Activated CD4-positive, alpha-beta T cell treated with anti-CD3 and anti-CD28 coated beads, Interleukin-2, amount 50 U/mL, for 4 hours (primary cell): ENCODE results near the gene PBX2.
"Not testable (repeated sequence)": the region's sequence is repeated elsewhere in the genome, so short reads cannot be mapped to it uniquely, and the experiment has no call there.

ENCODE experiments used
- DNase-seq, 2 experiments: peaks; one replicate each; pipeline ENCODE4 v3.0.0-alpha.2; 2020

The PBX2 gene

DNA sequence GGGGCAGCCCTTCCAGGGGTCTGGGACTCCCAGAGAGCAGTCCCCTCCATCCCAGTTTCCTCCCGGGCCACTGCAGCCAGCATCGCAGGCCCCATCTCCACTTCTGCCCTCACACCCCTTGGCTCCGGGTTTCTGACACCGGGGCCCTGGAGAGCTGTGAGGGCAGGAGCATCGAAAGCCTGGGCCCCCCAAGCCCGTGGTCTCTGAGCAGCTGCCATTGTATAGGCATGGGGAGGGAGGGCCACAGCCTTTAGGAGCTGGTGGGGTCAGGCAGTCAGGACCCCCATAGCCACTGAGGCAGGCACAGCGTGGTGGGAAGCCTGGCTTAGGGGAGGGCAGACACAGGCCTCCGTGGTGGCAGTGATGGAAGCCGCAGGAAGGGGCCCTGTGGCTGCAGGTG is 12.2 kb upstream of the PBX2 start:
- DNase-seq, result no peak

DNA sequence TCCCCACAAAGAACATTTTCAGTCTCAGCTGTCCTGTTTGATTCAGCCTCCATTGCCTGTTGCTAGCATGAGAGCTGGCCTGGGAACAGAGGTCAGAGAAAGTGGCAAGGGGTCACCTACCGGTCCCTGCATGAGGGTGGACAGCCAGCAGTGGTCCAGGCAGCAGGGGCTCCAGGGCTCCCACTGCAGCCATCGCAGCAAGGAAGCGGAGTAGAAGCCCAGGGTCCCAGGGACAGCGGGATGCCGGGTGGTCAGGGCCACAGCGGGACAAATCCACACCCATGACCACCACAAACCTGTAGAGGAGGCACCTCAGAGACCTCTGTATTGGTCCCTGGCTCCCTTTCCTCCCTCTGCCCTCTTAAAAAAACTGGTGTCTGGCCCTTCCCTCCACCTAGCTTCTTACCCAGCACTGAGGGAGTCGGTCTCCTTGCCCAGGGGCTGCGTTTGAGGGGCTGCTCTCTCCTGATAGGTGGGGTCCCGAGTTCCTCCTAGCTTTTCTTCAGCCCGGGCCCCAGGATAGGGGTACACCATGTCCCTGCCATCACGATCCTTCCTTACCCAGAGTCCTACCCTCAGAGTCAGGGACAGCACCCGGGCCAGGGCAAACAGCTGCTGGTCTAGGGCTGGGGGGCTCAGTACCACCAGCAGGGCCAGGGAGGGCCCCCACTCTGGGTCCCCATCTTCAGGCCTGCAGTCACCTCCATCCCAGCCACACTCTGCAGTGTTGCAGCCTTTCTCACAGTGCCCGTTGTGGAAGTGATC is 10.9 kb upstream of the PBX2 start:
- no peak for DNase-seq

DNA sequence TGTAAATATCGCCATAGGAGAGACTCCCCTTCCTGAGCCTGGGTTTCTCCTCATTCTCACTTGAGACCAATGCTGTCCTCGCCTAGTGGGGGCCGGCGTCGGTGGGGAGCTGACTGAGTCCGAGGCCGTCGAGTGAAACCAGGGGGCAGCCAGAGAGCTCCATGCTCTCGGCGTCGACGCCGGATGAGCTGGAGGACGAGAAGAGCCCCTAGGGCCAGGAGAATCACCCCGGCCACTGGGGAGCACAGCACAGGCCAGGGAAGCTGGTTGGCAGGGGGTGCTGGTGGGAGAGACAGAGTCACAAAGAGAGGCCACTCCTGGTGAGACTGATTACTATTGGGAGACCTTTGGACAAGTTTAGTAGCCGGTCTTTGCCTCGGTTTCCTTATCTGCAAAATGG is 8.9 kb upstream of the PBX2 start:
- DNase-seq, result no peak

DNA sequence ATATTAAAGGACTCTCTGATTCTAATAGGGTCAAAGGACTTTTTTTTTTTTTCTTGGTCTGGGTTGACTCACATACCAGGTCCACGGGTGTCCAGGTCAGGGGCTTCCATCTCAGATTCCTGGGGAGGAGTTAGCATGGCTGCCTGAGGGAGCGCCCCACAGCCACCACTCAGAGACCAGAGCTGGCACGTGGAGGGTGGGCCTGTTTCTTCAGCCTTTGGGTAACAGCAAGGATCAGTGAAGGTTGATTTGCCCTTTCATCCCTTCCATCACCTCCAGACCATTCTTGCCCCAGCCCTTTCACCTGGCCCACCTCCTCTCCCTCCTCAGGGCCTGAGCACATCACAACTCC is 8.3 kb upstream of the PBX2 start:
- no peak for DNase-seq

DNA sequence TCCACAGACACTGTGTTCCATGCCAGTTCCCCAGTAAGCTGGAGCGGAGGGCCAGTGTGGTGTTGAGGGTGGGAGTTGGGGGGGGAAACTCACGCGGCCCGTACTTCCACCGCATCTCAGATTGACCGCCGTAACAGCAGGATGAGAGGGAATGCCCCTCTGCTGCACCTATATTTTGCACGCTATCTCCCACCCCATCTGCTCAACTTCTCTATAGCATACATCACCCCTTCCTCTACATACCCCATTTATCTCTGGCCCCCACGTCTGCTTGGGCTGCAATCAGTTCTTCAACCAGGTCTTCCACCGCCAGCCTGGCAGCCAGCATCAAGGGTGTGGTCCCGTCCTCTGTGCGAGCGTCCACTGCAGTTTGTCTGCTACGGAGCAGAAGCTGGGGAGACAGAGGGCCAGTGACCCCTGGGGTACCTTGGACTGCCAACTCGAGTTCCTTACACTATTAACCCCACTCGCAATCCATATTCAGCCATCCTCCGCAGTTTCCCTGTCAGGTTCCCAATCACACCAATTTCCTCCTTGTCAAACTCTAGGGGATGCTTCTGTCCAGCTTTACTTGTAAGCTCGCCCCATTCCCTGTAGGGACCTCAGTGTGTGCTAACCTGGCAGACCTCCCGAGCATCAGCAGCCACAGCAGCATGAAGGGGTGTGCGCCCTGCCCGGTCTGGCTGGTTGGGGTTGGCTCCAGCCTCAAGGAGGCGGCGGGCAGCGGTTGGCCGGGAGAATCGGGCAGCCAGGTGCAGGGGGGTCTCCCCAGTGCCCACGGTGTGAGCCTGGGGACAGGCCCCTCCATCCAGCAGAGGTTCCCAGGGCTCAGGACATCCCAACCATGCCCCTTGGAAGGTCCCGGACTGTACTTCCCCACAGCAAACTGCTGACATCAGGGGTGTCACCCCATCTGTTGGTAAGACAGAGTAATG is 6.9 kb upstream of the PBX2 start:
- DNase-seq, result no peak

DNA sequence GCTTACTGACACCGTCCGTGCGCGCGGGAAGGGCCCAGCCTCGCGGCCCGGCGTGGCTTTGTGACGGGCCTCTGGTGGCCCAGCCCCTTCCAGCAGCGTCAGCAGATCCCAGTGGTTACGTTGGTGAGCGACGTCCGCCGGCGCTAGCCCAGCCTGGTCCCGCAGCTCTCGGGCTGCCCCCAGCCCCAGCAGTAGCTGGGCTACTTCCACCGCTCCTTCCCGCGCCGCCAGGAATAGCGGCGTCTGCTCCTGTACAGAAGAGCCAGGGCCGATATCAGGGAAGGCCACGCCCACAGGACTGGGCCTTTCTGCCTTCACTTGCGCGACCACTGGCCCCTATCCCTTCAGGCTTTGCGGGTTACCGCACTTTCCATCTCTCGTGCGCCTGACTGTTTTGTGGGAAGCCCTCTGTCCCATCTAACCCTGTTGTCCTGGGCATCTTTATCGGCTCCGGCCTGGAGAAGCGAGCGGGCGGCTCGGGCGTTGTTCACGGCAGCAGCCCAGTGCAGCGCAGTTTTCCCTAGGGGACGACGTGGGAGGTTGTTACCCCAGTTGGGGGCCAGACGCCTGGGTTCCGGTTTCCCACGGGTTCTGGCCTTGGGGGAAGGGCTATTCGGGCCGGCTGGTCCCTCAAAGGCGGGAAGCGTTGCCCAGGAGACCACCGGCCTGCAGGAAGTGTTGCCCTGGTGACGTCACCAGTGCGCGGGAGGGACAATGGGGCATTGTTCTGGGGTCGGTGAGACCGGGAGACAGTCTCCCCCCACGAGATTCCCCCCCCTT is 6.1 kb upstream of the PBX2 start:
- DNase-seq, result peak; percentile 25 to 32

DNA sequence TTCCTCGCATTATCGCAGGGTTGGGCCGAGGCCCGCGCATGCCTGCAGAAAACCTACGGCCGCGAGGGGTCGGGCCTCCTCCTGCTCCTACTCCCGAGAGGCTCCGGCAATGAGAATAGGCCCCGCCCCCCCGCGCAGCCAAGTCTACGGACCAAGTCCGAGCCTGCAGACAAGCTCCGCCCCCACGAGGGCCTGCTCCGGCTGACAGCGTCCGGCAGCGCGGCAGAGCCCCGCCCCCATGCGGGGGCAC is 5.6 kb upstream of the PBX2 start:
- DNase-seq, result peak; percentile 99

DNA sequence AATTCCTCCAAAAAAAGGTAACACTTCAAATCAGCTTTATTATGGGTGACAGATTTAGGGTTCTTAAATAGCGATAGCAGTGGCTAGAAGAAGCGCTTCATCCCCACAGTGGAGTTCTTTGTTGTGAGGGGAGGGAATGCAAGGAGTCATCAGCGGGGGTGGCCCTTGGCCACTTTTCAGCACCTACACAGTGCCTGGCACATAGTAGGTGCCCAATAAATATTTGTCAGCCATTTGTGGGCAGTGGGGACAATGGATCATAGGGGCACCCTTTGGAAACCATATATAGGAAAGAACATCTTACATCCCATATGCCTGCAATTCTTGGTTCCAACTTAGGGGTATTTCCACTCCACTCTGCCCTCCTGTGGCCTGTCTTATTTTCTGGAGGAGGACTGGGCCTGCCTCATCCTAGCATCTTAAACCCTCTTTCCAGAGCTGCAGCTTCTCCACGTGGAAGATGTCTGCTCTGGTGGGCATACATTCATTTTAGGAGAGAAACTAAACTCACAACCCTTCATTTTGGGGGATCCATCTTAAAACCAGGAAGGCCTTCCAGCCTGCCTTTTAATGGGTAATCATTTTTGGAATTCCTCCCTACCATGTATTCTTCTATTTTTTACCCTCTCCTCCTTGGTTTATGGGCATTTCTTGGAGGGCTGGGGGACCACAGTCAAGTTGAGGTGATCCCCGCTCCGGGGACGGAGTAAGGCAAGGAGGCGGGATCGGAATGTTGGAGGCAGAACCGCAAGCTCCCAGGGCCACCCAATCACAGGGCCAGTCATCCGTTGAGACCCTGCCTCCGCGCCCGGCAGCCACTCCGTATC is 5.0 kb upstream of the PBX2 start:
- DNase-seq, result no peak

DNA sequence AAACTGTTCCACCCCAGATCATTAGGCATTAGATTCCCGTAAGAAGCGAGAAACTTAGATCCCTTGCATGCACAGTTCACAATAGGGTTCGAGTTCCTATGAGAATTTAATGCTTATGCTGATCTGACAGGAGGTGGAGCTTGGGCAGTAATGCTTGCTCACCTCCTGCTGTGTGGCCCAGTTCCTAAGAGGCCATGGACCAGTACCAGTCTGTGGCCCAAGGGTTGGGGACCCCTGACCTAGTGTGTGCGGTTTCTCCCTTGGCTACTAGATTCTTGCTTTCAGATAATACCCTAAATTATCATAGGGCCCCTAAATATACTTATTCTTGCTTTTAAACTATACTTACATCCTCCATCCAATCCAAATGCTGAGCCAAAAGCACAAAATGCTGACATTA is 4.4 kb upstream of the PBX2 start:
- no peak for DNase-seq

DNA sequence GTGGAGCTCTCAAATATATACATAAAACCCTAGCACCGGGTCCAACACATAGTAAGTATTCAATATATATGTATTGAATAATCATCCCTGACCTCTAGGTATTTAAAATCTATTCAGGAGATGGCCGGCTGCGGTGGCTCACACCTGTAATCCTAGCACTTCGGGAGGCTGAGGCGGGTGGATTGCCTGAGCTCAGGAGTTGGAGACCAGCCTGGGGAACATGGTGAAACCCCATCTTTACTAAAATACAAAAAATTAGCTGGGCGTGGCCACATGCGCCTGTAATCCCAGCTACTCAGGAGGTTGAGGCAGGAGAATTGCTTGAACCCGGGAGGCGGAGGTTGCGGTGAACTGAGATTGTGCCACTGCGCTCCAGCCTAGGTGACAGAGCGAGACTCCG is 3.1 kb upstream of the PBX2 start:
- not testable (repeated sequence) for DNase-seq

DNA sequence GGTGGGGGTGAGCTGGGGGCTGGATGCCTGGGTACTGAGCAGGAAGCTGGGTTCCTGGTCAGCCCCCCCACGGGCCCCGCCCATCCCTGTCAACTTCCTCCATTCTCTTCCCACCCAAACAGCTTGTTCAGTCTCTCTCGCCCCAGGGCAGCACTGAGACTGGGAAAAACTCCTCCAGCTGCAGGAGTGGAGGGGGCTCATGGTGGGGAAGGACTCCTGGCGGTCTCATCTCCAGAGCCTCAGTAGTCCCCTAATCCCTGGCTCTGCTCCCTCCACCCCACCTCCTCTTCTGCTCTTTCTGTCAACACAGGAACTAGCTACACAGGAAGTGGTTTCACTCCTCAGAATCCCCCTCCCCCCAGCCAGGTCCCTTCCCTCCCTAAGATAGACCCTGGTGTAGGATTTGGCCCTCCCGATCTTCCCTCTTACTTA is 2.6 kb upstream of the PBX2 start, which contains the start of gene GPSM3:
Gene GPSM3, minus strand, starts transcription at position 36 of the 432 bp plus-strand sequence. CDS start 130 bp downstream, outside the sequence.
- peak; percentile 22 to 25 for DNase-seq

DNA sequence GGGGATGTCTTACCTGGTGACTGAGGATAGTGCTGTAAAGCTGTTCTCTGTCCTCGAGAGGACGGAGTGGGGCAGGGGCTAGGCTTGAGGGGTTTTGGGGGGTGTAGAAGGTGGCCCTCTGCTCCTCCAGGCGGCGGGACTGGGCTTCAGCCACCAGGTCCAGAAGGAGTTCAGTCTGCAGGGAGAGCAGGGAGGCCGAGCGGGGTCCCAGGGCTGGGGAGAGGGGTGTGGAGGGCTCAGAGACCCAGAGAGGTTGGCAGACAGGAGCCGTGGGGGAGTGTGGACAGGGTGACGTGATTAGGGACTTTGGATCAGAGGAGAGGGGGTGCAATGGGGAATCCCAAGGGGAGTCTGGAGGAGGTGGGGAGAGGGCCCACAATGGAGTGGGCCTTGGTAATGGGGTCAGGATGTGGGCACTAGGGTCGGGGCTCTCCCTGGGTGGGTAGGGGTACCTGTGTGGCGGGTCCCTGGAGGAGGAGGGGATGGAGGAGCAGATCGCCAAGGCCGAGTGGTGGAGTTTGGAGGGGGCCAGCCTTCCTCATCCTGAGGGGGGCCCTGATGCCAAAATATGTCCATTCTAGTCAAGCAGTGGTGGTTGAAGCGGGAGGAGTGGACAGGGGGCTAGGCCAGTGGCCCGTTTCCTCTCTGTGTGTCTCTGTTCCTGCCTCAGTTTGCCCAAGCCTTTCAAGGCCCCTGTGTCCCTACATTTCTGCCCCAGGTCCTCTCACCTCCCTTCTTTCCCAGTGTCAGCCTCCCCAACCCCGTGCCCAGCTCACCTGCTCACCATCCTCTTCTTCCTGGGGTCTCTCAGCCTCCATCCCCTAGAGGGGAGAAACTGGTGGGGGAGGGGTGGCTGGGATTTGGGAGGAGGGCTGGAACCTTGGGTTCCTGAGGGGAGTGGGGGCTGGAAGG is 1.9 kb upstream of the PBX2 start:
- no peak for DNase-seq

DNA sequence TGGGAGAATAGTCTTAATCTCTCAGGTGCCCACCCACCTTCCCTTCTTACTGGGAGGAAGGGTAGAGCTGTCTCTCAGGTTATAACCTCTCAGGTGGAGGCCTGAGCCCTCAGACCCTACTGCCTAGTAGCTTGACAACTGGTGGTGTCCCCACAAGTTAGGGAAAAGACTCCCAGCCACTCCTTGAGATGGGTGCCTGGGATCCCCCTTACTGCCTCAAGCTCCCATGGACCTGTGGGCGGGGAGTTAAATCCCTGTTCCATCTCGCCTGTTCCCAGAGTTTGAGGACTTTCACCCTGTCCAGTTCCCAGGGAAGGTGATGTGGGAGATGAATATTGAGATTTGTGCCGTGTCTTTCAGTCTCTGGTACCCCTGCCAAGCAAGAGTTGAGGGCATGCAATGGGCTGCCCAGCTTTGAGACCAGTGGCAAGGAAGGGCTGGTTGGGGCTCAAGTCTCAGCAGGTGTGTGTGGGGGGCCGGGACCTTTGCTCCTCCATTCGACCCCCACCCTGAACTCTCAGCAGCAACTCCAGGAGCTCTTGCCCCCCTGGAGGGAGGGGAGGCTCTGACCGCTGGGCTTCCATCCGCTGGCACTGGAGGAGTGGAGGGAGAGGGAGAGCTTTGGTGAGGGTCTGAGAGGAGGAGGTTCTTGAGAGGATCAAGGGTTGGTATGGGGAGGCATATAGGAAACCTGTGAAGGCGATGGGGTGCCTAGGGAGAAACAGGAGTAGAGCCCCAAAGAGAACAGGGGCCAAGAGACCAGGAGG is 1.1 kb upstream of the PBX2 start:
- no peak for DNase-seq

DNA sequence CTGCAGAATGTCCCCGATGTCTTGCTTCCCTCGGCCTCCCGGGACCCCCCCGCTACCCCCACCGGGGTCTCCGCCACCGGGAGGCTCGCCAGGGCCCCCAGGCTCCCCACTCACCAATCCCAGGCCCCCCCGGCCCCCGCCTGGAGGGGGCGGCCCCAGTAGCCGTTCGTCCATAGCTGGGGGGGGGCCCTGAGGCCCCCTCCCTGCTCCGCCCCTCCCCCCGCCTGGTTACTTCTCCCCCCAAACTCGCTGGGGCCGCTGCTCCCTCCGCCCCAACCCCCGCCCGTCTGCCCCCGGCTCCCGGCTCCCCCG is 304 bp downstream of the PBX2 start:
- DNase-seq, result no peak

DNA sequence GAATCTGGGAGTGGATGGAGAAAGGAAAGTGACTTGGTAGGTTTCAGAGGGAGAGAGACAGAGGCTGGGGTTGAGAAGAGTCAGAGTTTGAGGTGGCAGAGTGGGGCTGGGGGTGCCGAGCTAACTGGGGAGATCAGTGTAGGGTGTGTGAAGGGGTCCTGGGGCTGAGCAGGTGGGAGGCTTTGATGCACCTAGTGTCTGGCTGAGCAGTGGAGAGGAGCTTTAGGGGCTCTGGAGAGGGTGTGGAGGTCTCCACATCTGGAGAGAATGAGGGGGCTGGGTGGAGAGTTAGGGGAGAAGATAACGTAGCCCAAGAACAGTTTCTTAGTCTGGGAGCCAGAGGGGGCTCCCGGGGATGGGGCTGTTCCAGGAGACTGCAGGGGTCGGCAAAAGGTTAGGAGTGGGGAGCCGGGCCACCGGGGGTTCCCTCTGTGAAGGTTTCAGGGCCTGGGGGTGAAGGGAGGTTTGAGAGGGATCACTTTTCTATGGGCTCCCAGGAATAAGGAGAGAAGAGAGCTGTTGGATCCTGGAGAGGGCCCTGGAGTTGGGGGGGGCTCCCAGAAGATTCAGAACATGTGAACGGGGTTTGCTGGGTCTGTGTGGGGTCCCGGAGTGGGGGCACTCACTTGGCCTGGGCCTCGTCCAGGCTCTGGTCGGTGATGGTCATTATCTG is 797 bp downstream of the PBX2 start:
- no peak for DNase-seq

DNA sequence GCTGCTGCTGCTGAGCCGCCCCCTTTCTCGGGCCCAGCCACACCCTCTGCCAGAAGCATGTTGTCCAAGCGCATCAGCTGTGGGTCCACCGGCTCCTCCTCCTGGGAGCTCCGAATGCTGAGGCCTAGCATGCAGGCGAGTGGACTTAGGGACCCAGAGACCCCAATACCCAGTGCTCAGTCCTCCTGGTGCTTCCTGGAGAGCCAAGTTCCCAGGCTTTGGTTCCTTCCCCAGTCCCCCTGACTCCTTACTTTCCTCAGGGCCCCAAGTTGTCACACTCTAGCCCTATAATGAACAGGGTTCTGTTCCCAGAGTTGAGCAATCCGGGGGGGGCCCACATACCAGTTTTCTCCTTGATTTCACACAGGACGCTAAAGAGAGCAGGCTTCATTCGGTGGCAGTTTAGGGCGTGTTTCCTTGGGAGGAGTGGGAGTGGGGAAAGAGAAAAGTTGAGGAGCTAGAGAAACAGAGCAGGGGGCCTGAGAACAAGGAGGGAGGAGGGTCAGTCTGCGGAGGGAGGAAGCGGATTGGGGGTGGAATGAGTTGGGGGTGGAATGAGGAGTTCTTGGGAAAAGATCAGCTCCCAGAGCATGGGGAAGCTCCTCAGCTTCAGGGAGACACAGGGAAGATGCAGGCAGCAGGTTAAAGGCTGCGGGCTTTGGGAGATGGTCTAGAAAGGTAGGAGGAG is 1.5 kb downstream of the PBX2 start:
- DNase-seq, result no peak

DNA sequence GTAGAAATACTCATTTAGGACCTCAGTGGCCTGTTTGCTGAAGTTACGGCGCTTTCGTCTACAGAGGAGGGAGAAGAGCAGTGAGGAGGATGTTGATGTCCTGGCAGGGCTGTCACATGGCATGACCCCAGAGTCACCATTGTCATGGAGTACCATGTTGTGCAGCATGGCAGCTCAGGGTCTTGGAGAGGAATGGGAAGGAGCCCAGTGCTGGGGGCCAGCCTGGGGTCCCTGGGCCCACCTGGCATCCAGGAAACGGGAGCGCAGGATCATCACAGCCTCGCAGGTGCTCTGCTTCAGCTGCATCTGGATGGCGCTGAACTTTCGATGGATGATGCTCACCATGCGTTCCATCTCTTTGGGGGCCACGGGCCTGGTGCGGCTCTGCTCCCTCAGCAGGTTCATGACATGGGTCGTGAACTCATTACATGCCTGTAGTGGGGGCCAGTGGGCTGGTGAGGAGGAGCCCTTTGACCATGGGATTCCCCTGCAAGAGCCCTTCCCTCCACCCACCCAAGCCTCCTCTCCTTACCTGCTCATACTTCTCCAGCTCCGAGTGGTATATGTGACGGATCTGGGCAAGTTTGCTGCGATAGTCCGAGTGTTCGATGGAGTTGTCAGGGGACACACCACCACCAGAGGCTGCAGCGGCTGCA is 2.1 kb downstream of the PBX2 start:
- not testable (repeated sequence) for DNase-seq

DNA sequence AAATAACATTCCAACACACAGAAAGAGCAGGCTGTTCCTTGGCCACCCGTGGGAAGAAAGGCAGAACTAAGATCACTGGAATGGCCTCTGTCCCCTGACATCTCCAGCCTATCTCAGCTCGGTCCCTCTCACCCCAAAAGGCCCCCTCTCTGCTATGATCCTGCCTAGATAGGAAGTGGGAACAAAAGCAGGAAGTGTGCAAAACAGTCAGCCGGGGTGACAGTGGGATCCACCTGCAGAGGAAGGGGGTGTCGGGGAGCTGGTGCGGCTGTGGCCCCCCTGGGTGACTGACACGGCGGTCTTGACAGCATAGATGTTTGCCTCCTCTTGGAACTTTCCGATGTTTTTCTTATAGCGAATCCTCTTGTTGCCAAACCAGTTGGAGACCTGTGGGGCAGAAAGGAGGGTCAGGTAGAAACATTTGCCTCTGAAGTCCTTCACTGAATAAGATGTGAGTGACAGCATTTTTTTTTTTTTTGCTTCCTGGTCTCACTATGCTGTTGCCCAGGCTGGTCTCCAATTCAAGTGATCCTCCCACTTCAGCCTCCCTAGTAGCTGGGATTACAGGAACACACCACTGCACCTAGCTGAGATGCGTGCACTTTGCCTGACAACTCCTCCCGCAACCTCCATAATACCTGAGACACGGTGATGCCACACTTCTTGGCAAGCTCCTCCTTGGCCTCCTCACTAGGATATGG is 2.8 kb downstream of the PBX2 start:
- DNase-seq, result no peak
